NCI-H1105 (cell line): ENCODE measurements around the gene MOSMO.
"Not testable (repeated sequence)": the region's sequence is repeated elsewhere in the genome, so short reads cannot be mapped to it uniquely, and the experiment has no call there.

Experiments
- DNase-seq: peaks from one replicate; lab custom pipeline; 2025; lab: John Stamatoyannopoulos, UW

The MOSMO gene

DNA sequence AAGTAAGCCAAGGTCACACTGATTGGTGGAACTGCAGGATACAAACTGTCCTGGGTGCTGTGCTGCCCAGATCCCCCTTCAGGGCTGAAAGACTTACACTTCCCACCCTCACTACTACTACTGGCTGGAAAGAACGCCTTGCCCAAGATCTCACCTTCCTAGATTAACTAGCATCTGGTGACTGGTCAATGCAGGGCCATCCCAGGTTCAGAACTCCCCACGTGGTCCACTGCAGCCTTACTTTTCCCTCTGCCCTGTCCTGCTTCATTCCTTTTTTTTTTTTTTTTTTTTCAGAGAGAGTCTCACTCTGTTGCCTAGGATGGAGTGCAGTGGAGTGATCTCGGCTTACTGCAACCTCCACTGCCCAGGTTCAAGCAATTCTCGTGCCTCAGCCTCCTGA, 4.7 kb upstream of the MOSMO start:
- no peak for DNase-seq

DNA sequence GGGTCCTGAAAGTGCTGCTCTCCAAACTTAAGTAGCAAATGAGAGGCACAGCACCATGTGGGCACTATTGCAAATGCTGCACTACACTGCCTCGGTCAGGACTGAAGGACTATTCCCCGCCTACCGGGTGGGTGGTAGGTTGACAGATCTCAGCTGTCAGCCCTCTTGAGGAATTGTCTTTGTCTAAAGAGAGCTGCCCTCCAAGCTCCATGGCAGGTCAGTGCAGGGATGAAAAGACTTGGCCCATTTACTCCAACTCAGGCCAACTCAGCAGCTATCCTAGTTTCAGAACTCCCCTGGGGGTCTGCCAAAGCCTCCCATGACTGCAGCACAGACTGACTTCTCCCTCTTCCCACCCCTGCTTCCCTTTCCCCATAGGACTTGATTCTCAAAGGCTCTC, 3.6 kb upstream of the MOSMO start:
- DNase-seq = no peak

DNA sequence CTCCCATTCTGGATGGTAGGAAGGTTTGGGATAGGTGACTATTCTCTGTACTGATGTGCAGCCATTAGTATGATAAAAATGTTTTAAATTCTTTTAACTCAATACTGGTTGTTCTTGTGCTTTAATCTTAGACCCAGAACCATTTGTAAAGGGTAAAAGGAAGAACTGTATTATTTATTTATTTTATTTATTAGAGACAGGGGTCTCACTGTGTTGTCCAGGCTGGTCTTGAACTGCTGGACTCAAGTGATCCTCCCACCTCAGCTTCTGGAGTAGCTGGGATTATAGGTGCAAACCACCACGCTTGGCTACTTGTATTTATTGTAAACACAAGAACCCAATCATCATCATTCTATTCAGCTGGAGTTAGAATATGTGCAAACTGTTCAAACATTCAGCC, 2.2 kb upstream of the MOSMO start:
- no peak for DNase-seq

DNA sequence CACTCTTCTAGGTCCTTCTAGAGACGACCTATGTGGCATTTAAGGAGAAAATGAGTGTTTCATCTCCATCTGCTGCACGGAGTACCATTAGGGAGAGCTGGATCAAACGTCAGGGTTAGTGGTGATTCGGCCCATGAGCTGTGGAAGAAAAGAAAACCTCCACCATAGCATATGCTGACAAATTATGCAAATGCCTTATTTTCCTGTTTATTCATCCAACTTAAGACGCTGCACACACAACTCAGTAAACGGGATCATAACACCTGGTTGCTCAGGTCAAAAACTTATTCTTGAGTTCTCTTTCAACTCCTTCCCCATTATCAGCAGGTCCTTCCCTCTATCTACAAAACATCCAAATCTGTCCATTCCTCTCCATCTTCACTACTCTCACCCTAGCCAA, 1.3 kb upstream of the MOSMO start:
- no peak for DNase-seq

DNA sequence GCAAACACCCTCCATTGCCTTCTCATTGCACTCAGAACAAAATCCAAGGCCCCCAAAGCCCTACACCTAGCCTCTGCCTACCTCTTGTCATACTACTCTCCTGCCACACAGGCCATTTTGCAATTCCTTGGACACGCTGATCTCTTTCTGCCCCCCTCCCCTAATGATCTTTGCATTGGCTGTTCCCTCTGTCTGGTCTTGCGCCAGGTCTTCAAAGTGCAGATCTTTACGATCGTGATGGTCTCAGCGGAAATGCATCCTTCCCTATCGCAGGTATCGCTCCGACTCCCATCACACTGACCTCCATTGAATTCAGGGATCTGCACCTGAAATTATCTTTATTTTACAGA, 777 bp upstream of the MOSMO start:
- no peak for DNase-seq

DNA sequence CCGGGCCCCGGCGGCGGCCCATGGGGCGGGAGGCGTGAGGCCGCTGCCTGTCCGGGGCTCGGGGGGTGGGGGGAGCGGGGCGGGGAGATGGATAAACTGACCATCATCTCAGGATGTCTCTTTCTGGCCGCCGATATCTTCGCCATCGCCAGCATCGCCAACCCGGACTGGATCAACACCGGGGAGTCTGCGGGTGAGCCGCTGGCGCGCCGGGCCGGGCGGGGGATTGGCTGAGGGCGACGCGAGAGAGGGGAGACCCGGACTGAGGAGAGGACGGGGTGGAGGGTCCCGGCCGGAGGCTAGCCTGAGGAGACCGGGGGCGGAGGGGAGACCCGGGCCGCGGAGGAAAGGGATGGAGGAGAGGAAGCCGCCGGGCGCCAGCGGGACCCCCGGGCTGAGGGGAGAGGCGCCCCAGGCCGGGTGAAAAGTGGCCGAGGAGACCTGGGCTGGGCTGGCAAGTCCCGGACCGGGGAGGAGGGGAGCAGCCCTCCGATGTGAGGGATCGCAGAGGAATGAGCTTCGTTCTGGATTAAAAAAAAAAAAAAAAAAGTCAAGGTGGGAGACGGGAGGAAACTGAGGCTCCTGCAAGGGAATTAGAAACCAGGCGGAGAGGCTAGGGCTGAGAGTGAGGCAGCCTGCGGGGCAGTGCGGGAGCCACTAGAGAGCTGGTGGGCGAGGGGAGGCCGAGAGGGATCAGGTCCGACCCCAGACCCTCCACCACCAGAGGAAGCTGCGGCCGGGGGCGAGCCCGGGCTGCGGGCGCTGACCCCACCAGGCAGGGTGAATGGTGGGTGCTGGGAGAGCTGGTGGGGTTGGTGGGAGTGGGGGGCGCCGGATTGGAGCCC, 526 bp downstream of the MOSMO start:
- DNase-seq = no peak

DNA sequence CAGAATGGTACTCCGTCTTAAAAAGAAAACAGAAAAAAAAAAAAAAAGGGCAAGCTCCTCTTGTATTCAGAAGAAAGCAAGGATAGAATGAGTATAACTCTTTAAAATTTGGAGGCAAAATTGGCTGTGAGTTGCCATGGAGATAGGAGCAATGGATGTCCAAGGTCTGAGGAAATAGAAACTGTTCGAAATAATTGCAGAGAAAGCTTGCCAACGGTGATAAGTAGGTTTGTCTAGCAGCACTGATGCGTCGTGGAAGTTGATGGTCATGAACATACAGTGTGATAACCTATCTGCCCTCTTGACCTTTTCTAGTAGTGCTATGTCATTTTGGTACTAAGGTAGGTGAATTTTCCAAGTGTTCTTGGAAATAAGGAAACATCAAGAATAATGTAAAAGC, 3.0 kb downstream of the MOSMO start:
- no peak for DNase-seq

DNA sequence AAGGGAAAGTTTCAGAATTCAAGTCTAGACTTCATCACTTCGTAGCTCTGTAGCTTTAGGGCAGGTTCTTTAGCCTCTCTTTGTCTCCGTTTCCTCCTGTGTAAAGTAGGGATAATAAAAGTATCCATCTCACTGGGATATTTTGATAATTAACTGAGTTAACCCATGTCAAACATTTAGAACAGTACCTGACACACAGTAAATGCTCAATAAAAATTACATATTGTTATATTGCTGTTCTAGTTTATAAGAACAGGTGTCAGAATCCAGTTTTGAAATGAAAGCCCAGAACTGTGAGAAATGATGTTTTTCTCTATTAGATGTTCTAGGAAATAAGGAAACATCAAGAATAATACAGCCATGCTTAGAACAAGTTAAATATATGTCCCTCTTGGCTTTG, 4.3 kb downstream of the MOSMO start:
- DNase-seq = no peak

DNA sequence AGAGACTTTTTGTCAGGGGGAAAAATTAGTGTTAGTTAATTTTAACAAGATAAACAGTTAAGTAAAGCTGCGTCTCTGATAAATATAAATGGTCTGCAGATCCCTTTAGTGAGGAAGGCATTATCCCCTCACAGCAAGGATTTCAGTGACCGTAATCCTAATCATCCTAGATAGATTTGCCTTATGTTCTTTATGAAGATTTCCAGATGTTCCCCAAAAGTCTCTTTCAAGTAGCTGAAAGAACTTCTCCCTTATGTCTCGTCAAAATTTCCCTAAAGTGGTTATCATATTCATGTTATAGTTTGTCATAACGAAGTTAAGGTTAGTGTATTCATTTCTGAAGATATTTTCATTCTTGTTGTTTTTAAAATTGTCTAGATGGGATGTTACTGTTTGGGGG, 5.6 kb downstream of the MOSMO start:
- no peak for DNase-seq

DNA sequence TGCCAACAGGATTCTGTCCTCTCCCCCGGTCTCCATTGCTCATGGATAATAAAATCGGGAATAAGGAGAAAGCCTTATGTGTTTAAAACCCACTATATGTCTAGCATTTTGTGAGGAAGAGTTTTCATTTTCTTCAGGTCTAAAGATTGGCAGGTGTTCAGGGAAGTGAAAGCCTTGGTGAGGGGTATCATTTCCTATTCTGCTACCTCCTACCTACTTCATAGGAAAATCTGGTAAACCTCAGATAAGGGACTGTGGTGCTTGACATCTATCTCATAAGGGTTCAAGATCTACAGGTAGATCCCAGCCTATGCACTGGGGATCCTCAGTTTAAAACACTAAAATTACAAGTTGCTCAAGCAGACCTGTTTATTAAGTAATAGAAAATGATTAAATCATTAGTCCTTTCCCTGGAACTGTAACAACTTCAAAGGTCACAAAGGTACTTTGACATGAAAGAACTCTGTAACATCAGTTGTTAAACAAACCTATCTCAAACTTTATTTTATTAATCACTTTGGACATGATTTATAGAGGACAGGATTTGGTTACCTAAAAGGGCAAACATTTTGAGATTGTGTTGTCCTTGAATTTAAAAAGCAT, 6.5 kb downstream of the MOSMO start:
- no peak for DNase-seq

DNA sequence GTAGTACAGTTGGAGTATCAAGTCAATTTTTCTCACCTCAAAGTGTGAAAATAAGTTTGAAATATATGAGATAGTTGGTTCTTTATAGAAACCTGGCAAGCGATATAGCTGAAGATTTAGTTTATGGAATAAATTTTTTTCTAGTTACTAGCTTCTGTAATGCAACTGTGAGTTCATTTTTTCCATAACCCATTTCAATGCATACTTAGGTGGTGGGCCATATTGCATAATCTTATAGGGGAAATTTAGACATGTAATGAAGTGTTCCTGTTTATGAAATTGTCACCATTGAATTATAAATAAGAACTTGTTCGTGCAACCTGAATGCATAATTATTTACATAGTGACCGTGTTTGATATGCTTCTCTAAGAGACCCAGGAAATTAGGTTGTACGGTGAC, 9.0 kb downstream of the MOSMO start:
- no peak for DNase-seq

DNA sequence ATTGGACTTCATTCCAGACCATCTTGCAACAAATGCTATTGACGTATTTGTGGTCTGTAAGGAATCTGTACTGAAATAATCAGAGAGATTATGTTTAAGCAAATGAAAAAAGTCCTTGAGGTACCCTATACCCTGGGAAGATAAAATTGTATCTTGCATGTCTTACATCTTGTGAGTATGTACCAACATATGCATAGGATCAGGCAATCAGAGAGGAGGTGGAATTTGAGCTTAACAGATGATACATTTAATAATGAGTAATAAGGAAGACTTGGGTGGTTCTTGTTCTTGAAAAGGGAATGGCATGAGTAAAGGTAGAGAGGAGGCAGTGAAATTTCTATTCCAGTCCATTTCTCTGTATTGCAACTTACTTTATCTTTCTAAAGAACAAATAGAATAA, 10.6 kb downstream of the MOSMO start:
- DNase-seq = no peak

DNA sequence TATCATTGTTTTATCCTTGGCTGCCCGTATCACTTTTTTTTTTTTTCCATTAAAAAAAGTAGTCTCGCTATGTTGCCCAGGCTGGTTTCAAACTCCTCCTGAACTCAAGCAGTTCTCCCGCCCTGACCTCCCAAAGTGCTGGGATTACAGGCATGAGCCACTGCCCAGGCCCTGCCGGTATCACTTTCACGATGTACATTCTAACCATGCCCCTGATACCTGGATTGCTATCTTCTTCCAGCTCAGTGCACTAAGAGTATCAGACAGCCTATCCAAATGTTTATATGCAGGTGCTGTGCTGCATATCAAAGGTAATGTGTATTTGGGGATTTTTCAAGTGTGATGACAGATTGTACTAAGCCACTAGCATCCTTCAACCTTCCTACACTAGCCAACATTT, 14.2 kb downstream of the MOSMO start:
- DNase-seq = no peak

DNA sequence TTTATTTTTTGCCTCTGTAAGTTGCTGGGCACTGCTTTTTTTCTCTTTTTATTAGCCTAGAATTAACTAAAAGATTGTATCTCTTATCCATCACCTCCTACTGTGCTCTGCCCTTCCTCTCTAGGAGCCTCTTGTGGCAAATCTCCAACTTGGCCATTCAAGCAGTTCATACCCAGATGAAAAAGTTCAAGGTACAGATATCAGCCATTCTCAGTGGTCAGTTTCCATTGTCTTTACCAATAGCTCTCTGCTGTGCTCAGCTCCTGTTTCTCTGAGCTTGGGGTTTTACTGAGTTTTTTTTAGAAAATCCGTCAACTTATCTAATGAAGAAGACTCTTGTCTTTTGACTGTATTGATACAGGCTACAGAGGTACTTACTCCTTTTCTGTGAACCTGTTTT, 15.6 kb downstream of the MOSMO start:
- DNase-seq = no peak

DNA sequence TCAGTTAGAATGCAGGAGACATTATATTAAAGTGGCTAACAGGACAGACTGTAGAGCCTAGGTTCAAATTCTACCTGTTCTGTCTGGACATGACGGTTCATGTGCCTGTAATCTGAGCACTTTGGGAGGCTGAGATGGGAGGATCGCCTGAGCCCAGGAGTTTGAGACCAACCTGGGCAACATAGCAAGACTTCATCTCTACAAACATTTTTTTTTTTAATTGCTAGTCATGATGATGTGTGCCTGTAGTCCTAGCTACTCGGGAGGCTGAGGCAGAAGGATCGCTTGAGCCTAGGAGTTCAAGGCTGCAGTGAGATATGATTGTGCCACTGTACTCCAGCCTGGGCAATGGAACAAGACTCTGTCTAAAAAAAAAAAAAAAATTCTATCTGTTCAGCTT, 16.9 kb downstream of the MOSMO start:
- DNase-seq = not testable (repeated sequence)

DNA sequence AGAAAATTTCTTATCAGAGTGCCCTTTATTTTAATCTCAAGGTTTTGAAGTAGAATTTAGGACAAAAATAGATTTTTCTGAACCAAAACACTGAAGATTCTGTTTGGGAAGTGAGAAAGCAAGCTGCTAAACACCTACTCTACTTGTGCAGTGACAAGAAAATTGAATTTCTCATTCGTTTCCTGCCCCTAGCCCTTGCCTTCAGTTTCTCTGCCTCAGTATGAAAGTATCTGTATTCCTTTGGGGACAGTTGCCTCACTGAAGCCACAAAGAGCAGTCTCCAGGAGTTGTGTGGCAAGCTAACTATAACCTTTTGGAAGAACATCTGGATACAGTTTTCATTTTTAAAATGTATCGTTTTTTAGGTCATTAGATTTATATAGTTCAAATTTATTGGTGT, 19.7 kb downstream of the MOSMO start:
- no peak for DNase-seq

DNA sequence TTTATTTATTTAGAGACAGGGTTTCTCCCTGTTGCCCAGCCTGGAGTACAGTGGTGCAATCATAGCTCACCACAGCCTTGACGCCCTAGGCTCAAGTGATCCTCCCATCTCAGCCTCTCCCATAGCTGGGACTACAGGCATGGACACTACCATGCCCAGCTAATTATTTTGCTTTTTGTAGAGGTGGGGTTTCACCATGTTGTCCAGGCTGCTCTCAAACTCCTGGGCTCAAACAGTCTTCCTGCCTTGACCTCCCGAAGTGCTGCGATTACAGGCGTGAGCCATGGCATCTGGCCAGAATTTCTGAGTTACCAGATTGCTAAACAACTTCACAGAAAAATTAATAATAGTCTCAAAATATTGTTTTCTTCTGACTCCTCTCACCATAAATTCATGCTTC, 21.7 kb downstream of the MOSMO start:
- no peak for DNase-seq

DNA sequence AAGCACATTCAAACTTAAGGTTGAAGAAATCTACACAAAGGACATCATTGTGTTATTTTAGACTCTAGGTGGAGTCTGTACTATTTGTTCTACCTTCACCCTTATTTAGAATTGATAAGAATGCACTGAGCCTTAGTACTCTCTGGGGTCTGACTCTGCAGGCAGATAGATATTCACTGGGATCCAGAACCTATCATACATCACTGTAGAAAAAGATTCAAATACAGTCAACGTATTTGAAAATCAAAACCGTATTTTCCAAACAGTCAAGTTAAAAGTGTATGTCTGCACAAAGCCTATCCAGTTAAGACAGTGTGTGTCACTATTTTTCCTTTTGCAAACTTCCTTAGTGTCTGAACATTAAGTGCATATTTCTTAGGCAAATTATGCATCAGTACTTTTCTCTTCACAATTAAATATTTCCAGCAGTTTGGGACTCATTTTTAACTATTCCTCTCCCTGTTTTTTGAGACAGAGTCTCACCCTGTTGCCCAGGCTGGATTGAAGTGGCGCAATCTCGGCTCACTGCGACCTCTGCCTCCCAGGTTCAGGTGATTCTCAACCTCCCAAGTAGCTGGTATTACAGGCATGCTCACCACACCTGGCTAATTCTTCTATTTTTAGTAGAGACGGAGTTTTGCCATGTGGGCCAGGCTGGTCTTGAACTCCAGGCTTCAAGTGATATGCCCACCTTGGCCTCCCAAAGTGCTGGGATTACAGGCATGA, 22.3 kb downstream of the MOSMO start:
- no peak for DNase-seq

DNA sequence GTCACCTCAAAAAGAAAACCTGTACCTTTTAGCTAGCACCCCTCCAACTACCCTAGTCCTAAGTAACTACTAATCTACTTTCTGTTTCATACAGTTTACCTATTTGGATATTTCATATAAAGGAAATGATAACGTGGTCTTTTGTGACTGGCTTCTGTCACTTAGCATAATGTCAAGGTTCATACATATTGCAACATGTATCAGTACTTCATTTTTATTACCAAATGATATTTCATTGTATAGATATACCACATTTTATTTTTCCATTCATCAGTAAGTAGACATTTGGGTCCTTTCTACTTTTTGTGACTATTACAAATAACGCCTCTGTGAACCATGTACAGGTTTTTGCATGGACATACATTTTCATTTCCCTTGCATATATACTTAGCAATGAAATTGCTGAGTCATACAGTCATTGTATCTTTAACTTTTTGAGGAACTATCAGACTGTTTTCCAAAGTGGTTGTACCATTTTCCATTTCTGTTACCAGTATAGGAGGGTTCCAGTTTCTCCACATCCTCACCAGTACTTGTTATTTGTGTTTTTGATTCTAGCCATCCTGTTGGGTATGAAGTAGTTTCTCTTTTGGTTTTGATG, 23.7 kb downstream of the MOSMO start:
- DNase-seq = no peak

DNA sequence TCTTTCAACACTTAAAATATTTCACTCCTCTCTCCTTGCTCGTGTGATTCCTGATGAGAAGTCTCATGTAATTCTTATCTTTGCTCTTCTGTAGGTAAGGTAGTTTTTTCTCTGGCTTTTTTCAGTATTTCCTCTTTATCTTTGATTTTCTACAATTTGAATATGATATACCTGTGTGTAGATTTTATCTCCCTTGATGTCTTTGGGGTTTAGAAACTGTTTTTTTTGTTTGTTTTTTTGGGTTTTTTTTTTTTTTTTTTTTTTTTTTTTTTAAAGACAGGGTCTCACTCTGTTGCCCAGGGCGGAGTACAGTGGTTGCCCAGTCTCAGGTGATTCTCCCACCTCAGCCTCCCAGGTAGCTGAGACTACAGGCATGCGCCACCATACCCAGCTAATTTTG, 26.6 kb downstream of the MOSMO start:
- no peak for DNase-seq

DNA sequence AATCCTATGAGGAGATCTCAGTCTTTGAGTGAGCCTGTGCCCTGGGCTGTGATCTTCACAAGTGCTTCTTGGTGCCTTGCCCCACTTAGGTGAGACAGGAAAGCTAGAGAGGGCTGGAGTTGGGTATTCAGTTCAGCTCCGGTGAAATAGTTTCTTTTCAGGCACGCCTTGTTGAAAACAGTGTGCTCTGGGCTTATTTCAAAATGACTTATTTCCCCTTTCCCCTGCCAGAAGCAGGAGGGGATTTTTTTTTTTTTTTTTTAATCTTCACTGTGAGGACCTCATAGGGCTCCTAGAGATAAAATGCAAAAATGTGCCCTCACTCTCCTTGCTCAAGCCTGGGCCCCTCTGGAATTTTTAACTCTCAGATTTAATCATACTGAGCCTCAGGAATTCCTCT, 27.2 kb downstream of the MOSMO start:
- no peak for DNase-seq

DNA sequence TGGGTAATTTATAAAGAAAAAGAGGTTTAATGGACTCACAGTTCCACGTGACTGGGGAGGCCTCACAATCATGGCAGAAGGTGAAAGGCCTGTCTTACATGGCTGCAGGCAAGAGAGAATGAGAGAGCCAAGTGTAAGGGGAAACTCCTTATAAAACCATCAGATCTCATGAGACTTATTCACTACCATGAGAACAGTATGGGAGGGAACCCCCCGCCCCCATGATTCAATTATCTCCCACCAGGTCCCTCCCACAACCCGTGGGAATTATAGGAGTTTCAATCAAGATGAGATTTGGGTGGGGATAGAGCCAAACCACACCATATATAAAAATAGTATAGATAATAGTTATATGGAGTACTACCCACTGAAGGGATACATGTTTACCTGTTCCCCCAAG, 36.0 kb downstream of the MOSMO start:
- DNase-seq = not testable (repeated sequence)

DNA sequence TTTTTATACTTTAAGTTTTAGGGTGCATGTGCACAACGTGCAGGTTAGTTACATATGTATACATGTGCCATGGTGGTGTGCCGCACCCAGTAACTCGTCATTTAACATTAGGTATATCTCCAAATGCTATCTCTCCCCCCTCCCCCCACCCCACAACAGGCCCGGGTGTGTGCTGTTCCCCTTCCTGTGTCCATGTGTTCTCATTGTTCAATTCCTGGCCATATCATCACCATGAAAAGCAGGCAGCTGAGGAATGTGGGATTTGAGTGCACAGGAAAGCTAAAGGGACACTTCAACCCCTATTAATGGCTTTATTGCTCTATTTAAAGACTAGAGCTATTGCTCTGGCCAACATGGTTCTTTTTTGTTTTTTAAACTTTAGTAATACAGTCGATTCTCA, 38.0 kb downstream of the MOSMO start:
- DNase-seq = not testable (repeated sequence)
